ENCODE measurements around the gene ADAD1. TPM values are rescaled to one million over a fixed set of nuclear protein-coding genes. Genes with fewer than 3 reads are reported as not detected.

Gene ADAD1
- total and polyA plus RNA-seq, 2 donors from 2014 or later = not detected

GRCh38 chr4:122431351-122431750, 52.5 kb downstream of the ADAD1 start:
- Histone ChIP-seq H3K9ac (ENCODE audit: low read length in 3 of 3) (no peak overlapping the region), H3K27ac (ENCODE audit: low read depth in 2 of 2, low read length in 2 of 2) (no peak overlapping the region), H3K4me1 (ENCODE audit: control insufficient read depth in 2 of 3, insufficient read depth in 2 of 3, low read depth in 1 of 3, low read length in 3 of 3) (no peaks in the 10 kb centered on the region), H3K36me3 (ENCODE audit: control insufficient read depth in 2 of 3, insufficient read depth in 3 of 3, low read length in 3 of 3) (no peaks in the 10 kb centered on the region), H3K9me3 (ENCODE audit: control insufficient read depth in 2 of 3, insufficient read depth in 1 of 3, low read length in 3 of 3) (no peaks in the 10 kb centered on the region), H3K4me3 (ENCODE audit: low read length in 3 of 3) (no peak overlapping the region), H3K27me3 (ENCODE audit: control insufficient read depth, insufficient read depth, low read length) (no peaks in the 10 kb centered on the region)
- intact Hi-C loops (cut with DNase I) = no loop called here
- FAIRE-seq = no peak
- TF ChIP-seq CTCF (IDR thresholded peaks at IDR 0.05; ENCODE audit: borderline replicate concordance, extremely low read depth, insufficient read depth) = no peak
- peak in 1 of 5 donors; percentile 3 for DNase-seq

GRCh38 chr4:122434285-122434684, 55.5 kb downstream of the ADAD1 start:
- Histone ChIP-seq H3K9me3 (ENCODE audit: control insufficient read depth in 2 of 3, insufficient read depth in 1 of 3, low read length in 3 of 3) (no peaks in the 10 kb centered on the region), H3K4me3 (ENCODE audit: low read length in 3 of 3) (no peak overlapping the region), H3K36me3 (ENCODE audit: control insufficient read depth in 2 of 3, insufficient read depth in 3 of 3, low read length in 3 of 3) (no peaks in the 10 kb centered on the region), H3K27me3 (ENCODE audit: control insufficient read depth, insufficient read depth, low read length) (no peaks in the 10 kb centered on the region), H3K27ac (ENCODE audit: low read depth in 2 of 2, low read length in 2 of 2) (no peak overlapping the region), H3K4me1 (ENCODE audit: control insufficient read depth in 2 of 3, insufficient read depth in 2 of 3, low read depth in 1 of 3, low read length in 3 of 3) (no peaks in the 10 kb centered on the region), H3K9ac (ENCODE audit: low read length in 3 of 3) (no peak overlapping the region)
- TF ChIP-seq CTCF (IDR thresholded peaks at IDR 0.05; ENCODE audit: borderline replicate concordance, extremely low read depth, insufficient read depth) = no peak
- FAIRE-seq = no peak
- intact Hi-C loops (cut with DNase I) = no loop called here
- no peak for DNase-seq

- no peaks in the 10 kb centered on the region for H3K9me3 ChIP-seq (ENCODE audit: control insufficient read depth in 2 of 3, insufficient read depth in 1 of 3, low read length in 3 of 3)
- no peak for FAIRE-seq
- DNase-seq = no peak
- no peaks in the 10 kb centered on the region for H3K36me3 ChIP-seq (ENCODE audit: control insufficient read depth in 2 of 3, insufficient read depth in 3 of 3, low read length in 3 of 3)
- no peak overlapping the region for H3K4me3 ChIP-seq (ENCODE audit: low read length in 3 of 3)
- H3K9ac ChIP-seq (ENCODE audit: low read length in 3 of 3) = no peak overlapping the region
- TF ChIP-seq CTCF (IDR thresholded peaks at IDR 0.05; ENCODE audit: borderline replicate concordance, extremely low read depth, insufficient read depth) = no peak
- no peak overlapping the region for H3K27ac ChIP-seq (ENCODE audit: low read depth in 2 of 2, low read length in 2 of 2)
- H3K4me1 ChIP-seq (ENCODE audit: control insufficient read depth in 2 of 3, insufficient read depth in 2 of 3, low read depth in 1 of 3, low read length in 3 of 3) = no peaks in the 10 kb centered on the region
- H3K27me3 ChIP-seq (ENCODE audit: control insufficient read depth, insufficient read depth, low read length) = no peaks in the 10 kb centered on the region
- intact Hi-C loops (cut with DNase I) = no loop called here
These were observed 72.0 kb downstream of the ADAD1 start for GRCh38 chr4:122450847-122451246.

GRCh38 chr4:122453384-122453995, 74.7 kb downstream of the ADAD1 start:
- H3K4me1 ChIP-seq (ENCODE audit: control insufficient read depth in 2 of 3, insufficient read depth in 2 of 3, low read depth in 1 of 3, low read length in 3 of 3) = no peaks in the 10 kb centered on the region
- intact Hi-C loops (cut with DNase I) = no loop called here
- no peak for TF ChIP-seq CTCF (IDR thresholded peaks at IDR 0.05; ENCODE audit: borderline replicate concordance, extremely low read depth, insufficient read depth)
- no peaks in the 10 kb centered on the region for H3K9me3 ChIP-seq (ENCODE audit: control insufficient read depth in 2 of 3, insufficient read depth in 1 of 3, low read length in 3 of 3)
- FAIRE-seq (no peak), DNase-seq (no peak)
- H3K27ac ChIP-seq (ENCODE audit: low read depth in 2 of 2, low read length in 2 of 2) = peak overlapping the region in 1 of 2 donors; percentile 3
- no peak overlapping the region for H3K9ac ChIP-seq (ENCODE audit: low read length in 3 of 3)
- no peaks in the 10 kb centered on the region for H3K27me3 ChIP-seq (ENCODE audit: control insufficient read depth, insufficient read depth, low read length)
- H3K36me3 ChIP-seq (ENCODE audit: control insufficient read depth in 2 of 3, insufficient read depth in 3 of 3, low read length in 3 of 3) = no peaks in the 10 kb centered on the region
- H3K4me3 ChIP-seq (ENCODE audit: low read length in 3 of 3) = no peak overlapping the region

Data from kidney (tissue), 14 donors.